Left kidney (tissue), 8 donors: ENCODE measurements around the gene DGCR6. TPM values are rescaled to one million over a fixed set of nuclear protein-coding genes. Genes with fewer than 3 reads are reported as not detected.
"Not testable (repeated sequence)": the region's sequence is repeated elsewhere in the genome, so short reads cannot be mapped to it uniquely, and the experiment has no call there.

Source experiments
- DNase-seq: peaks from one replicate; pipeline ENCODE4 v3.0.0-alpha.2; 2013
- long read RNA-seq, 8 donors: transcript quantifications; one replicate each; lab custom pipeline, GENCODE V29; 2026
- polyA plus RNA-seq: library from polyadenylated mRNA; unstranded; fragments of 120-200 nt; gene quantifications from one replicate; pipeline ENCODE4 v1.2.1, GENCODE V29; 2013; ENCODE audit not compliant: insufficient read length

DGCR6 gene
- 6.6 TPM for polyA plus RNA-seq
- long read RNA-seq, donor 1, partial matches to known transcripts: 0 of 1 reads
- long read RNA-seq, donor 1, other reads (novel, unspliced or antisense): 0 of 1 reads
- long read RNA-seq, donor 2, transcript DGCR6-201 (5 exons, 1,214 nt): major isoform, 7 of 10 reads
- long read RNA-seq, donor 2, partial matches to known transcripts: 0 of 10 reads
- long read RNA-seq, donor 2, other reads (novel, unspliced or antisense): 0 of 10 reads
- long read RNA-seq, donor 3, transcript DGCR6-201 (5 exons, 1,214 nt): major isoform, 6 of 14 reads
- long read RNA-seq, donor 3, partial matches to known transcripts: 6 of 14 reads
- long read RNA-seq, donor 3, other reads (novel, unspliced or antisense): 0 of 14 reads
- long read RNA-seq, donor 4, partial matches to known transcripts: 0 of 2 reads
- long read RNA-seq, donor 4, other reads (novel, unspliced or antisense): 0 of 2 reads
- long read RNA-seq, donor 5, transcript DGCR6-201 (5 exons, 1,214 nt): major isoform, 21 of 22 reads
- long read RNA-seq, donor 5, partial matches to known transcripts: 0 of 22 reads
- long read RNA-seq, donor 5, other reads (novel, unspliced or antisense): 0 of 22 reads
- long read RNA-seq, donor 6, transcript DGCR6-201 (5 exons, 1,214 nt): major isoform, 12 of 13 reads
- long read RNA-seq, donor 6, partial matches to known transcripts: 0 of 13 reads
- long read RNA-seq, donor 6, other reads (novel, unspliced or antisense): 0 of 13 reads
- long read RNA-seq, donor 7, transcript DGCR6-201 (5 exons, 1,214 nt): major isoform, 8 of 11 reads
- long read RNA-seq, donor 7, partial matches to known transcripts: 0 of 11 reads
- long read RNA-seq, donor 7, other reads (novel, unspliced or antisense): 0 of 11 reads
- long read RNA-seq, donor 8, transcript DGCR6-201 (5 exons, 1,214 nt): major isoform, 6 of 7 reads
- long read RNA-seq, donor 8, partial matches to known transcripts: 0 of 7 reads
- long read RNA-seq, donor 8, other reads (novel, unspliced or antisense): 0 of 7 reads

DNA sequence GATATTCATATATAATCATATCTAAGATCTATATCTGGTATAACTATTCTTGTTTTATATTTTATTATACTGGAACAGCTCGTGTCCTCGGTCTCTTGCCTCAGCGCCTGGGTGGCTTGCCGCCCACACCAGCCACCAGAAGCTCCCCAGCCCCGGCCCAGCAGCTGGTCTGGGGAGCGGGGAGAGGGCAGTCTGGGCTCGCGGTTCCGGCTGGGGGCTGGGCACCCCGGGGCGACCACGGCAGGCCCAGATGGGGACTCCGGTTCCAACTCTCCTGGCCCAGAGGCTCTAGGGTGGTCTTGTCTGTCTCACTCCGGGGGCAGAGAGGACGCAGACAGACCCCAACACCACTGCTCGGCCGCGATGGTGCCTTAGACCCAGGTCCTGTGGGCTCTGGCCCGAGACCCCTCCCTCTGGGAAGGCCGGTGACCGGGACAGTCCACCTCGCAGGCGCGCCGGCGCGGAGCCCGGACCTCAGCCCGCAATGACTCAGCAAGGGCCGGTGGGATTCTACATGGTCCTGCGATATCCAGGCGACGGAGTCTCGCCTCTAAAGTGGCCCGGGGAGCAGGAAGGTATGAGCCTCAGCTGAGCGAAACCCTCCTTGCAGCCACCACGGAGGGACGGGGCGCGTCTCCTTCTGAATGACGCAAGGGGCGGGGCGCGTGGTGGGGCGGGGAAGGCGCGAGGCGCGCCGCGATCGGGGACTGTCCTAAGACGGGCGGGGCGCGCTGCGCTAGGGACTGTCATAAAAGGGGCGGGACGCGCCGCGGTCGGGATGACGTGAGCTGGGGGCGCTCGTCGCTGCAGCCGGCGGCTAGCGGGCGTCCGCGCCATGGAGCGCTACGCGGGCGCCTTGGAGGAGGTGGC lies at the start of gene DGCR6:
Gene DGCR6, plus strand, starts transcription at position 781 of the 870 bp plus-strand sequence. Its CDS starts 55 bp downstream, at position 836.
- no peak for DNase-seq

DNA sequence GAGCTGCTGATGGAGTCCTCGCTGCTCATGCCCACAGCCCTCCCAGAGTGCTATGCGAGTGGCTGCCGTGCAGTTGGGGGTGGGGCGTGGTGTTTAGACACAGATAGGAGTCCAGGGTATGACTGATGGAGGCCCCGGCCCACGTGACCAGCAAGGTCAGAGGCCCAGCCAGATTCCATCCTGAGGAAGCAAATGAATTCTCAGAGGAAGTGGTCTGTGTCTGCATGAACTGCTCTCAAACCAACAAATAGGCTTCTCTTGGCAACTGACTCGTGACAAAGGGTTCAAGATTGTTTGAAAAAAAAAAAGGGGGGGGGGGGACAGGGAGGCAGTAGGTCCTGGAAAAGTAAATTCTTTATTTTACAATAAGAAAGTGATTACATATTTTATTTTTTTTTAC lies 46.8 kb upstream of the DGCR6 start:
- not testable (repeated sequence) for DNase-seq

DNA sequence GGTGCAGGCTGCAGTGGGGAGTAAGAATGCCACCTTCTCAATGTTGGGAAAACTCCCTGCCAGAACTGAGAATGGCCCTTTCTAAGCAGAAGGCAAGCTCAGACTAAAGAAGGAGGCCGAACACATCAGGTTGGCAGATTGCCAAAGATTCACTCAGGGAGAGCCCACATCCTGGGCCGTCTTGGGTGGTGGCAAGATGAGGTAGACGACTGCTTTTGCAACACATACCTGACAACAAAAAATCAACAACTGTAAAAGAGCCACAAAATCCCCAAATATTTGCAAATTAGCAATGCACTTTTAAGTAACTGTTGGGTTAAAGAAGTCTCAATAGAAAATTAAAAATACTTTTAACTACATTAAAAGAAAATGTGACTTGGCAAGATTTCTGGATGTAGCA lies 24.9 kb upstream of the DGCR6 start:
- DNase-seq: not testable (repeated sequence)

DNA sequence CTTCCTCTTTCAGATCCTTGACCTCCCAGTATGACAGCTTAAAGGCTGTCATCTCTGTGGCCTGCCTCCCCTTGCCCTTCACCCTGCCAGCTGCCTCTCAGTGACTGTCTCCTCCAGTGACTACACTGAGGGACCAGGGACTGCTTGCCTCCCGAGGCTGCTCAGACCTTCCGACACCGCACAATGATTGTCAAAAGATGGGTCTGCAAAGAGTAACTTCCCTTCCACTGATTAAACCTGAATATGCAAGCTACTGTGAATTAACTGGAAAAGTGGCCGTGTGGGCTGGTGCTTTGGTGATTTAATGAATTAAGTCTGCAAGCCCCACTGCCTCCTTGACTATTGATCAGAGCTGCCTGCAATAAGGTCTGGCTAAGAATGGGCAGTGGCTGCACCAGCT lies 21.7 kb upstream of the DGCR6 start:
- not testable (repeated sequence) for DNase-seq

DNA sequence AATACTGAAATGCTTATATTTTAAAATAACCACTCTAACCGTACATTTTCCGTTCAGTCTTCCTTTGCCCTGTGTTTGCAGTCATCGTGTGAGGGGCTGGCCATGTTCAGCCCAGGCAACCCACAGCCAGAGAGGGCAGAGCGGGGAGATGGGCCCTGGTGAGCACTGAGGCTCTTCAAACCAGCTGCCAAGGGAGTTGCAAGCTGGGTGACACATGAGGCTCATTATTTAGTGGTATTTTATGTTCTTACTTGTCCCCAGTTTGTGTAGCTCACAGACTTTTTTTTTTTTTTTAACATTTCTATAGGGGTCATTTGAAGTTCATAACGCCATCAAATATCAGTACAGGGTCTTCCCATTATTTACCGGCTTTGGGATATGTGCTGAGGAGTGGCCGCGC lies 18.0 kb upstream of the DGCR6 start:
- no peak for DNase-seq

DNA sequence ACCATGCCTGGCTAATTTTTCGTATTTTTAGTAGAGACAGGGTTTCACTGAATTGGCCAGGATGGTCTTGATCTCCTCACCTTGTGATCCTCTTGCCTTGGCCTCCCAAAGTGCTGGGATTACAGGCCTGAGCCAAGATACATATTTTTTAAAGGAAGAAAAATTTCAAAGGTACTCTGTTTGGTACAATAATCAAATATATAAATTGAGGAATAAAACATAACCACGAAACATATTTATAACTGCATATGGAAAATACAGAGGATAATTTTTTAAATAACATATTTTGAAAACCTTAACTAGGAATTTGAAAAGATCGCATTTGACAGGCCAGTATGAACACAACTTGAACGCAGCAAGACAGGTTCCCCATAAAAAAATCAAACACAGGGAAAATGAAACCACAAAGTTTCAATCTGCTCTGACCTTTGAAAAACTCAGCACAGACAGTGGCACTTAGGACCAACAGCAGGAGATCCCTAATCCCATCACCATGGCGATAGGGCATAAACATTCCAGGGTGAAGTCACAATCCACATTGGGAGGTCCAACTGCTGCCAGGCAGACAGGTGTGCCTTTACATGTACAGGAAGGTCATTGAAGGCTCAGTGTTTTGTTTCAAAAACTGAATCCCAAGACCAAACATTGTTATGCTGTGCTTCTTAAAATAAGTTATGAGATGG lies 15.5 kb upstream of the DGCR6 start:
- not testable (repeated sequence) for DNase-seq

DNA sequence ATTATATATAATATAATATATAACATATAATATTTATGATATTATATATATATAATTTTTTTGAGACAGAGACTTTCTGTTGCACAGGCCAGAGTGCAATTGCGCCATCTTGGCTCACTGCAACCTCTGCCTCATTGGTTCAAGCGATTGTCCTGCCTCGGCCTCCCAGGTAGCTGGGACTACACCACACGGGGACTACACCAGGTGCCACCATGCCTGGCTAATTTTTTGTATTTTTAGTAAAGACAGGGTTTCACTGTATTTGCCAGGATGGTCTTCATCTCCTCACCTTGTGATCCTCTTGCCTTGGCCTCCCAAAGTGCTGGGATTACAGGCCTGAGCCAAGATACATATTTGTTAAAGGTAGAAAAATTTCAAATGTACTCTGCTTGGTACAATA lies 12.3 kb upstream of the DGCR6 start:
- DNase-seq: not testable (repeated sequence)

DNA sequence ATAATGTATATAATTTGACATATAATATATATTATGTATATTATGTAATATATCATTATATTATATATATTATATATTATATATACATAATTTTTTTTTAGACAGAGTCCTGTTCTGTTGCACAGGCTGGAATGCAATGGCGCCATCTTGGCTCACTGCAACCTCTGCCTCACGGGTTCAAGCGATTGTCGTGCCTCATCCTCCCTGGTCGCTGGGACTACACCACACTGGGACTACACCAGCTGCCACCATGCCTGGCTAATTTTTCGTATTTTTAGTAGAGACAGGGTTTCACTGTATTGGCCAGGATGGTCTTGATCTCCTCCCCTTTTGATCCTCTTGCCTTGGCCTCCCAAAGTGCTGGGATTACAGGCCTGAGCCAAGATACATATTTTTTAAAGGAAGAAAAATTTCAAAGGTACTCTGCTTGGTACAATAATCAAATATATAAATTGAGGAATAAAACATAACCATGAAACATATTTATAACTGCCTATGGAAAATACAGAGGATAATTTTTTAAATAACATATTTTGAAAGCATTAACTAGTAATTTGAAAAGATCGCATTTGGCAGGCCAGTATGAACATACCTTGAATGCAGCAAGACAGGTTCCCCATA lies 10.0 kb upstream of the DGCR6 start:
- not testable (repeated sequence) for DNase-seq

DNA sequence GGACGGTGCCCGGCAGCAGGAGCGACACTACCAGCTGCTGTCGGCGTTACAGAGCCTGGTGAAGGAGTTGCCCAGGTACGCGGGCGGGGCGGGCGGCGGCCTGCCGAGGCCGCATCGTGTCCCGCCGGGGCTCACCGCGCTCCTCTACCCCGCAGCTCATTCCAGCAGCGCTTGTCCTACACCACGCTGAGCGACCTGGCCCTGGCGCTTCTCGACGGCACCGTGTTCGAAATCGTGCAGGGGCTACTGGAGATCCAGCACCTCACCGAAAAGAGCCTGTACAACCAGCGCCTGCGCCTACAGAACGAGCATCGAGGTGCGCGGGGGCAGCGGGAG lies 258 bp downstream of the DGCR6 start:
- DNase-seq: not testable (repeated sequence)

DNA sequence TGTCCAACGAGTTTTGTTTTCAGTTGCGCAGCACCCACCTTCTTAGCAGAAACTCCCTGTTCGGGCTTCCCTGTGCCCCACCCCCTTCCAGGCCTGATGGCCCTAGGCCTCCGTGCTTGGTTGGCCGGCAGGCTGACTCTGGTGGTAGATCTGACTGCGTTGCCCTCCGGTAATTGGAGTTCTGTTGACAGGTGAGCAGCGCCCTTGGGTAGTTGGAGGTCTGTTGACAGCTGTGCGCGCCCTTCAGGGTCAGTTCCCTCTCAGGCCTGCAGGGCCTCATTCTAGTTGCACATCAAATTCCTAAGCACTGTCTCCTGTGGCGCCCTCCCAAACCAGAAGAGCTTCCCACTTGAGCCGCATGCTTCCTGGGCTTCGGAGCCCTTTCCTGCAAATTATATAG lies 776 bp downstream of the DGCR6 start:
- DNase-seq: no peak

DNA sequence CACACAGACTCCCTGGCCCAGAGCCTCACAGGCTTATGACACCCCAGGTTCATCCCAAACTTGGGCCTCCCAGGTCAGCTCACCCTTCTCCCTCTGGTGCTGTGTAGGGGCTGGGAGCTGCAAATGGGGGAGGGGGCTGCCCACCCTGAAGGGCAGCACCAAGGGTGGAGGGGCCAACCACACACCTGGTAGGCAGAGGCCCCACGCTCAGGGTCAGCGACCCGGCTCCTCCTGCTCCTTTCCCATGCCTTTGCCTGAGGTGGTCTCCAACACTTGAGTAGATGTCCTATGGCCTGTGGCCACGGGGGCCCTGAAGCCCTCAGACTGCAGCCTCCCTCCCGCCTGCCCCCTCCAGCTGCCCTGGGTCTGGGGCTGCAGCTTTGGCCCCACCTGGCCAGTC lies 3.4 kb downstream of the DGCR6 start:
- DNase-seq: no peak

DNA sequence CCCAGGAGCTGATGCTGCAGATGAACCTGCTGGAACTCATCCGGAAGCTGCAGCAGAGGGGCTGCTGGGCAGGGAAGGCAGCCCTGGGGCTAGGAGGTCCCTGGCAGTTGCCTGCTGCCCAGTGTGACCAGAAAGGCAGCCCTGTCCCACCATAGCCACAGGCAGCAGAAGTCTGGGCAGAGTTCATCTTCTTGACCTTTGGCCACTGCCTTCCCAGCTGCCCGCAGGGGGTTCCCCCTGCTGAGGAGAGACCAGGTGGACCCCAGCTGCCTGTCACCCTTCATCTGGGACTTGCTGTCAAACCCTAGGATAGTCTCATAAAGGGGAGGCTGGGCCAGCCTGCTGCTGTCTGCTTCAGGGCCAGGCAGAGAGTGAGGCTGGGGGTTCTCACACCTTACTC lies 5.4 kb downstream of the DGCR6 start:
- not testable (repeated sequence) for DNase-seq

DNA sequence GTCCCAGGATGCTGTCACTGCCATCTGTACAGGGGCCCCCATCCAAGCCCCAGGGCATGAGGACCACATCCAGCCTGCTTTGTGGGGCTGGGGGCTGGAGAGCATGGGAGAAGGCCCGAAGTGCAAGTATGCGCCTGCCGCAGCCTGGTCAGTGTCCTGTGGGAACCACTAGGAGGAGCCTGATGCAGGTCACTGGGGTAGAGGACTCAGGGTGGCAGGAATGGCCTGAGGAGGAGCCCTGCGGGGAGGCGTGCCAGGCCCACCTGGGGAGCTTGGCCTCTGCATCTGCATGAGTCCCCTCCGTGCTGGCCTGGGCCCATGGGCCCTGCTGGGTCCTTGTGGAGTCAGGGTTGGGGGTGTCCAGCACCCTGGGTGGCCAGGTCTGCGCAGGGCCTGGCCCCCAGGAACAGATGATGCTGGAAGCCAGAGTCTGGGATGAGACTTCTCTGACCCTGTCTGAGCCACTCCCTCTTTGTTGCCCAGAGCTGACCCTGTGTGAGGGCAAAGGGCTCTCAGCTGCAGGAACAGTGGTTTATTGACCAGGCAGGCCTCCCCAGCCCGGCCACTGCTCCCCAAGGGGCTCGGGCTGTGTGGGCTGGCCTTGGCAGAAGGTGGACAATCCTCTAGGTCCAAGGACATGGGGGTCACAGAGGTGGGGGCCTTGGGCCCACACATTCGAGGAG lies 6.3 kb downstream of the DGCR6 start:
- not testable (repeated sequence) for DNase-seq

DNA sequence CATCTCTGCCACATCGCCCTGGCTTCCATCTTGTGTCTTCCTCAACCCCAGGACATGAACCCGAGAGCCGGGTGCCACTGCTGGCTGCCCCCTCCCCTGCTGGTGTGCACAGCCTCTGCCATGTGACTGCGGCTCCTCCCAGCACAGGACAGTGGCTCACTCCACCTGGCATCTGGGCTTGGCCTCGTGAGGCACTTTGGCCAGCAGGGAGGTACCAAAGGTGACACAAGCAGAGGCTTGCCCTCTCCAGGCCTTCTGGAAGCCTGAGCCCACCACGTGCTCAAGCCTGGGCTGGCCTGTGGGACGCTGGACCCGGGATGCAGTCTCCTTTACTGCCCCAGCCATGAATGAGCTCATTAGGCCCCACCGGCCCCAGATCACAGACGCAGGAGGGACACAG lies 8.4 kb downstream of the DGCR6 start:
- DNase-seq: not testable (repeated sequence)

DNA sequence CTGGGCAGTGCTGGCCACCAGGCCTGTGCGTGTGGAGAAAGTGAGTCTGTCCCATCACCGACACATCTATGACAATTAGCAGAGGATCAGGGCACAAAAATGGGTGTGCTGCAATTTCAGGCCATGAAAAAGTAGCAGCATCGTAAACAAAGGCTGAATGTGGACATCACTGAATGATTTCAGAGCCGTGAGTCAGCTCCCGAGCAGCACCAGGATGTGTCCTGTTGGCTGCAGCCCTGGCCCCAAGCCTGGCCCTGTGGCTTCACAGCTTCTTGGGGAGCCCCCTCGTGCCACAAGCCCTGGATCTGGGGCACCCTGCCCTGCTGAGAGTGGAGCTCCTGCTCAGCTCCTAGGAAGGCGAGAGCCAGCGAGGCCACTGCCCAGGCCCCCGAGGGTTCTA lies 9.4 kb downstream of the DGCR6 start:
- DNase-seq: not testable (repeated sequence)

DNA sequence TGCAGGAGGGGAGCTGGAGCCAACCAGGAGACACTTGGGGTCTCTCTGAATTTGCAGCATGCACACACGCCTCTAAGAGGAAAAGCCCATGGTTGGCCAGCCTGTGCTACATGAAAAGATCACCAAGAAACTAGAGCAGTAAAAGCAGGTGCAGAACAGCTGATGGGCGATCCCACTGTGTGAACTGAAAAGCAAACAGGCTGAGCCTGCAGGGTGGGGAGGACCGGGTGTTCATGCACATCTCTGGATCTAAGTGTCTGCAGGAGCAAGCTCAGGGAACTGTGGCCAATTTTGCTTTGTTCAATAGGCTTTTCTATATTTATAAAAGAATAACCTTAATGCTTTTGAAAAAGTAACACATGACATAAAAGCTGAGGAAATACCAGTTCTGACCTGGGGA lies 11.7 kb downstream of the DGCR6 start:
- not testable (repeated sequence) for DNase-seq

DNA sequence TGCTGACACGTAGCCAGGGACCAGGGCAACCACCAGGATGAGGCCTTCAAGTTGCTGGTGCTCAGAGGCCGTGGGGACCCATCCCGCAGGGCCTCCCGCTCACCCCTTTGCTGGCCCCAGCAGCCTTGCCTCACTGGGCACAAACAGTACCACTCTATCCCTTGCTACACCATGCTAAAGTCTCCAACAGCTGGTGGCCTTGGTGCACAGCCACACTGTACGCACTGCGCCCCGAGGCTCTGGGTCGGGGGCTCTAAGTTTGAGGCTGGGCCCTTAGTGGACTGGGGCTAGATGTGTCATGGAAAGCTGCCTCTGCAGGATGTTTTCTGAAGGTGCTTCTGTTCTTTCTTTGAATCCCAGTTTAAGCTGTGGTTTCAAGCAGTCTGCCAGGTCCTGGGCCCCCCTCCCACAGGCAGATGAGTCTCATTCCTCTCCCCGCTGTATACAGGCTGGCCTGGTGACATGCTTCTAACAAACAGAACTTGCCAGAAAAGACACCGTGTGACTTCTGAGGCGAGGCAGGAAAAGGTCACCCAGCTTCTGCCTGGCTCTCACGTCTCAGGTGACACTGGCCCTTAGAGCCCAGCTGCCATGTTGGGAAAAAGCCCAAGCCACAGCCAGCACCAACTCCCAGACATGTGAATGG lies 14.3 kb downstream of the DGCR6 start:
- not testable (repeated sequence) for DNase-seq

DNA sequence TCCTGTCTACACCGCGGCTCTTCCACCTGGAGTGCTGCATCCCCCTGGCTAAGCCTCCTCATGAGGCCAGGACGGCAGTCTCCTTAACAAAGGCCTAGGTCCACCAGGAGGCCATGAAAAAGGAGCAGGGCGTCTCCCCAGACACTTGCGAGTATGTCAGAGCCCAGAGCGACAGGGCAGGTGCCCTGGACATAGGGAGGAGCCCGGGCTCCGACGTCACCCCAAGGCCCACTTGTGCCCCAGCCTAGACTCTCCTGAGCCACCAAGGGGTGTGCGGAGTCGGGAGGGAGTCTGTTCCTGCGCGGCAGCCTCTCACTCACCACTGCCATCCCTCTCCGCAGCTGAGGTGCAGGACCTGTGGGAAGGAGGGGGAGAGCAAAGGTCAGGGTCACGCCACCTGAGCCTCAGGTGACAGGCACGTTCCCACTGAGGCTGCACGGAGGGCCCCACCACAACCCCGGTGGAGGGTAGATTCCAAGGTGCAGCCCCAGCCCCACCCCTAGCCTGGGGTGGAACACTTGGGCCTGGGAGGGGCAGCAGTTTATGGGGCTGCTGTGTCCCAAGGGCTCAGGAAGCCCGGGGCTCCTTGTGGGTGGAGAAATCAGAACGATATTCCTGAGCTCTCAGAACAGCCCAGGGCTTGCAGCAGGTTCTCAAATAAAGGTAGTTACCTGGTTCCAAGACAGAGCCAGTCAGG lies 19.4 kb downstream of the DGCR6 start:
- DNase-seq: no peak

DNA sequence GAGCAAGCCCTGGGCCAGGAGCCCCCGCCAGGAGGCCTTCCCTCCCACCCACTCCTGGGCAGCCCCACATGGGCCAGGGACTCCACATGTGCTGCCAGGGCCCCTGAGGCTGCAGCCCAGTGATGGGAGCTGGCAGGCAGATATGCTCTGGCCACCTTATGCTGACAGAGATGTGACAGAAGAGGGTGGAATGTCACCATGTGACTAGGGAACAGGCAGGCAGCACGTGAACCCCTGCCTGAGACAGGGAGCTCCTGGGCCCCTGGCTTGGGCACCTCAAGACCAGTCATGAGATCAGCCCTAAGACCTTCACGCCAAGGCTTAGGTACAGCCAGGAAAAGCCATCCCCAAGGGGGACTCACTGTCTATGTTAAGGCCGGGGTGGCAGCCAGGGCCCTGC lies 20.9 kb downstream of the DGCR6 start:
- no peak for DNase-seq
